OCI-LY3 (cell line): ENCODE results near the gene ZDHHC13.

Source experiments
- EZH2phosphoT487 ChIP-seq: fragments of 200-600 bp; shearing (Covaris generic); IDR thresholded peaks from 2 replicates; pipeline ENCODE4 v1.6.1; 2018; ENCODE audit warnings: antibody characterized with exemption, mixed run types, low read depth
- TF ChIP-seq, protein P1 (sequence below): fragments of 200-600, 300-600 bp; sonication (generic); IDR thresholded peaks from 2 replicates; pipeline ENCODE4 v1.5.1; 2014; ENCODE audit warnings: antibody characterized with exemption, low read length, low read depth

DNA sequence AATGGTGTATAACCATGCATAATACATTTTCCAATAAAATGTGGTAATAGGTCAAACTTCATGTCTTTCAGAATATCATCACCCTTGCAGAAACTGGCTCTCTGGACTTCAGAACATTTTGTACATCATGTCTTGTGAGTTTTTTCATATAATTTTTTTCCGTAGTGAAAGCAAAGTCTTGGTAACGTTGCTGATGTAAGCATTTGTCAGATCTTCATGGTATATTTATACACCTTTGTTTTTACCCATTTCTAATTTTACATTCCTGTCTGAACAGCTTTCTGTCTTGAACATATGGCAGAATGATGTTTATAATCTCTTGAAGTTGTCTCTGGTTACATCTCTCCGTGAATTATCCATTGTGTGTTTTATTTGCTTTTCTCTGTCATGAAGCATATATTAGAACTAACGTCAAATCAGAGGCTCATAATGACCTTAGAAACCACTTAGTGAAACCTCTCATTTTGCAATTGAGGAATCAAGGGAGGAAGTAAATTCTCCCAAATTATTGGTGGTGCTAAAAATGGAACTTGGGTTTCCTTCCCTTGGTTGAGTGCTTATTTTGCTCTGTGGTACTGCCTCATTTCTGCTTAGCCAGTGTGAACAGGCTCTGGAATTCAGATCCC, 47.4 kb downstream of the ZDHHC13 start:
- TF ChIP-seq, protein P1, sequence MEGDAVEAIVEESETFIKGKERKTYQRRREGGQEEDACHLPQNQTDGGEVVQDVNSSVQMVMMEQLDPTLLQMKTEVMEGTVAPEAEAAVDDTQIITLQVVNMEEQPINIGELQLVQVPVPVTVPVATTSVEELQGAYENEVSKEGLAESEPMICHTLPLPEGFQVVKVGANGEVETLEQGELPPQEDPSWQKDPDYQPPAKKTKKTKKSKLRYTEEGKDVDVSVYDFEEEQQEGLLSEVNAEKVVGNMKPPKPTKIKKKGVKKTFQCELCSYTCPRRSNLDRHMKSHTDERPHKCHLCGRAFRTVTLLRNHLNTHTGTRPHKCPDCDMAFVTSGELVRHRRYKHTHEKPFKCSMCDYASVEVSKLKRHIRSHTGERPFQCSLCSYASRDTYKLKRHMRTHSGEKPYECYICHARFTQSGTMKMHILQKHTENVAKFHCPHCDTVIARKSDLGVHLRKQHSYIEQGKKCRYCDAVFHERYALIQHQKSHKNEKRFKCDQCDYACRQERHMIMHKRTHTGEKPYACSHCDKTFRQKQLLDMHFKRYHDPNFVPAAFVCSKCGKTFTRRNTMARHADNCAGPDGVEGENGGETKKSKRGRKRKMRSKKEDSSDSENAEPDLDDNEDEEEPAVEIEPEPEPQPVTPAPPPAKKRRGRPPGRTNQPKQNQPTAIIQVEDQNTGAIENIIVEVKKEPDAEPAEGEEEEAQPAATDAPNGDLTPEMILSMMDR = no peak
- no peak for TF ChIP-seq EZH2phosphoT487
